ENCODE data around the gene SMC1B. TPM values are rescaled to one million over a fixed set of nuclear protein-coding genes. Genes with fewer than 3 reads are reported as not detected.

SMC1B gene
- total RNA-seq, 1 experiment from 2014 or later: not detected

DNA sequence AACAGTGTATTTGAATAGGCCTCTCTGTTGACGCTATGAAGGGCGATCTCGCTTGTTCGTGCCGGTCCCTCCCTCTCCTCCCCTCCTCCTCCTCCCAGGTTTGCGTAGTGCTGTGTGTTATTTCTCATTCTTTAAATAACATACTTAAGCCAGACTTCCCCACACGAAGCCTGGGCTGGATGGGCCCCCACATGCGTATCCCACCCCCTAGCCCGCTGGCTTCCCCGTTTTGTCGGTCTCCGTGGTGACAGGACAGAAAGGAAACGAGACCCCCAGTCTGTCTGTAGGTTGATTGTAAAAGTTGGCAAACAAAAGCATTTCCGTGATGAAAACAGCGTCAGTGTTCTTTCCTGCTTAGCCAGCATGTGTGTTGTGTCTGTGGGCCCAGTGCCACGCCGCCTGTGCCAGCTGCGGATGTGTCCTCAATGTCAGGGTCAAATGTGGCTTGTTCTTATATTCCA is 76.4 kb downstream of the SMC1B start:
- Mint-ChIP-seq H3K27me3 (ENCODE audit: unreplicated experiment) (no peaks in the 10 kb centered on the region), H3K4me3 (ENCODE audit: low read depth, unreplicated experiment) (no peak overlapping the region), H3K27ac (ENCODE audit: unreplicated experiment) (no peak overlapping the region), H3K9me3 (ENCODE audit: low read depth, unreplicated experiment) (no peaks in the 10 kb centered on the region), H3K4me1 (ENCODE audit: low read depth, unreplicated experiment) (no peaks in the 10 kb centered on the region), H3K36me3 (ENCODE audit: insufficient read depth, unreplicated experiment) (peaks cover 19% of the 10 kb centered on the region)
- intact Hi-C loops (cut with micrococcal nuclease; ENCODE audit: unreplicated experiment): no loop called here
- TF ChIP-seq, protein P1, sequence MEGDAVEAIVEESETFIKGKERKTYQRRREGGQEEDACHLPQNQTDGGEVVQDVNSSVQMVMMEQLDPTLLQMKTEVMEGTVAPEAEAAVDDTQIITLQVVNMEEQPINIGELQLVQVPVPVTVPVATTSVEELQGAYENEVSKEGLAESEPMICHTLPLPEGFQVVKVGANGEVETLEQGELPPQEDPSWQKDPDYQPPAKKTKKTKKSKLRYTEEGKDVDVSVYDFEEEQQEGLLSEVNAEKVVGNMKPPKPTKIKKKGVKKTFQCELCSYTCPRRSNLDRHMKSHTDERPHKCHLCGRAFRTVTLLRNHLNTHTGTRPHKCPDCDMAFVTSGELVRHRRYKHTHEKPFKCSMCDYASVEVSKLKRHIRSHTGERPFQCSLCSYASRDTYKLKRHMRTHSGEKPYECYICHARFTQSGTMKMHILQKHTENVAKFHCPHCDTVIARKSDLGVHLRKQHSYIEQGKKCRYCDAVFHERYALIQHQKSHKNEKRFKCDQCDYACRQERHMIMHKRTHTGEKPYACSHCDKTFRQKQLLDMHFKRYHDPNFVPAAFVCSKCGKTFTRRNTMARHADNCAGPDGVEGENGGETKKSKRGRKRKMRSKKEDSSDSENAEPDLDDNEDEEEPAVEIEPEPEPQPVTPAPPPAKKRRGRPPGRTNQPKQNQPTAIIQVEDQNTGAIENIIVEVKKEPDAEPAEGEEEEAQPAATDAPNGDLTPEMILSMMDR (IDR thresholded peaks at IDR 0.05; ENCODE audit: unreplicated experiment): no peak
- CTCF ChIA-PET: no interaction called here
- DNase-seq: no peak
- no TSS peak for BruUV-seq (replicated peaks)

DNA sequence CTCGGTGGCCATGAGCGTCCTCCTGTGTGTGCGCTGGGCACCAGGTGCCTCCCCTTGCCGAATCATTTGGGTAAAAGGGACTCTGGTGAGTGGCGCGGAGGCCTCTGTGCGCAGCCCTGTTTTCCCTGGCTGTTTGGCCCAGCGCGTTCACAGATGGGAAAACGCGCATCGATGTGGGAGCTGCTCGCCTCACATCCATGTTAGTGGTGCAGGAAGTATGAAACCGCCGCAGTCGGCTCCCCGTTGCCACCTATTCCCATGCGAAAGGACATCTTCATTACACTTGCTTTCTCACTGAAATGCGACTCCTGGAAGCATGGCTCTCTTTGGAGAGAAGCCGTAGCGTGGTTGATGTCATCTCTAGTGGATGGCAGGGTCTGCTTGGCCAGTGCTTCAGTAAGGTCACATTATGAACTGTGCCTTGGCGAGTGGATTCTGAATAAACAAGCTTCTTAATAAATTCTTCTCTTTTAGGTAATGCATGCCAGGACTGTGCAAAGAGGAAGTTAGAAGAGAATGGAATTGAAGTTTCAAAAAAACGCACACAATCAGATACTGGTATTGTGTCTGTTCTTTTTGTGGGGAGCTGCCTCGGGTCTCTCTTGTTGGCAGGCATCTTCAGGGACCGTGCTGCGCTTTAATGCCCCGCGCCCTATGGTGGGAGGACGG is 77.4 kb downstream of the SMC1B start:
- no peak overlapping the region for H3K4me3 Mint-ChIP-seq (ENCODE audit: low read depth, unreplicated experiment)
- intact Hi-C loops (cut with micrococcal nuclease; ENCODE audit: unreplicated experiment): no loop called here
- CTCF ChIA-PET: no interaction called here
- BruUV-seq (replicated peaks): no TSS peak
- DNase-seq: no peak
- H3K36me3 Mint-ChIP-seq (ENCODE audit: insufficient read depth, unreplicated experiment): peaks cover 19% of the 10 kb centered on the region
- no peaks in the 10 kb centered on the region for H3K4me1 Mint-ChIP-seq (ENCODE audit: low read depth, unreplicated experiment)
- H3K27me3 Mint-ChIP-seq (ENCODE audit: unreplicated experiment): no peaks in the 10 kb centered on the region
- no peak overlapping the region for H3K27ac Mint-ChIP-seq (ENCODE audit: unreplicated experiment)
- no peaks in the 10 kb centered on the region for H3K9me3 Mint-ChIP-seq (ENCODE audit: low read depth, unreplicated experiment)
- TF ChIP-seq, protein P1 (IDR thresholded peaks at IDR 0.05; ENCODE audit: unreplicated experiment): no peak

DNA sequence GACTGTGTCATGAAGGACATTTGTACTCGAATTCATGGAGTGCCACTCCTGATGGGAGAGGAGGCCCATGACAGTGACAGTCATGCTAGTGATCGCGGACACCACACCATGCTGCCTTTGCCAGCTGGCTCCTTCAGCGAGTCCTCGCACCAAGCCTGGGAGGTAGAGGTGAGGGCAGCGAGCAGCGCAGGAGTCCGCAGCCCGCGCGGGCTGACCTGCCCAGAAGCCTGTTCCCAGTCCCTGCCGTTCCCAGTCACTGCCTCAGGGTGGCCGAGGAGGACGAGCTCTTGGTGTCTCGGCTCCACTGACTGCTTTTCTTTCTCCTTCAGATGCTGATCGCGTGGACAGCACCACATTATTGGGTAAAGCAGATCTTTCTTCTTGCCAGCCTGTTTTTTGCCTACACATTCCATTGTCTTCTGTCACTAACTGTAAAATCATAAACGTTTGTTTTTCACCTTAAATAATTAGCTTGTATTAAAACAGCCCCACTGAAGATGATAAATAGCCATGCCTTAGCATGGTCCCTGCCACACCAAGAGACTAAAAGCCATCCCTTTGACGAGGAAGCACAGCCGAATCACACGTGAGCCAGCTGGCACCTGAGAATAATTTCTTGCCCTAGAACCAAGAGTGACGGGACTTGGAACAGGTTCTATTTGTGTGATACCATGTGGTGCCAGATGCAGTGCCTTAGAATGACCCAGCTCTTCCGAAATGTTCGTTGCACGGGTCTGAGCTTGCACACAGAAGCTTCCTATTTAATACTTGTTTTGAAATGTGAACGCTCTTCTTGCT is 78.2 kb downstream of the SMC1B start:
- no peak overlapping the region for H3K27ac Mint-ChIP-seq (ENCODE audit: unreplicated experiment)
- no peaks in the 10 kb centered on the region for H3K27me3 Mint-ChIP-seq (ENCODE audit: unreplicated experiment)
- peaks cover 16% of the 10 kb centered on the region for H3K36me3 Mint-ChIP-seq (ENCODE audit: insufficient read depth, unreplicated experiment)
- CTCF ChIA-PET: interaction anchor here (0.8 kb wide), 1 partner anchor 38 kb away, joined by 3 read pairs; no protein-coding TSS in a partner anchor
- intact Hi-C loops (cut with micrococcal nuclease; ENCODE audit: unreplicated experiment): no loop called here
- no peak for DNase-seq
- TF ChIP-seq, protein P1 (IDR thresholded peaks at IDR 0.05; ENCODE audit: unreplicated experiment): no peak
- H3K9me3 Mint-ChIP-seq (ENCODE audit: low read depth, unreplicated experiment): no peaks in the 10 kb centered on the region
- H3K4me1 Mint-ChIP-seq (ENCODE audit: low read depth, unreplicated experiment): no peaks in the 10 kb centered on the region
- BruUV-seq (replicated peaks): no TSS peak
- H3K4me3 Mint-ChIP-seq (ENCODE audit: low read depth, unreplicated experiment): no peak overlapping the region

DNA sequence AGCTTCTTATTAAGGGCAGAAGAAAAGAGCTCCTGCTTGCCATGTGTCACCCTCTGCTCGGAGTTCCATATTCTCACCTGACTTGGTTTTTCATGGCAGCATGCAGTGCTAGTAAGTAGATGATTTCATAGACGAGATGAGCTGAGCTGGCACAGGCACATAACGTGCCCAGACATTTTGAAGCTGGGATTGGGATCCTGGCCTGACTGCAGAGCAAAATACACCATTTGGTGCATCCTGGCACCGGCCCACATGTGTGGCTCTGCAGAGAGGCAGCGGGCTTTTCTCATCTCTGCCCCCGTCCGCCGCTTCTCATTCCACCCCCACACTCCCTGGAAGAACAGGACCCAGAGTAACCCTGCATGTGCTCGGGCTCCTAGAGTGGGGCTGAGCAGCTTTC is 78.9 kb downstream of the SMC1B start:
- Mint-ChIP-seq H3K27ac (ENCODE audit: unreplicated experiment) (no peak overlapping the region), H3K36me3 (ENCODE audit: insufficient read depth, unreplicated experiment) (peaks cover 16% of the 10 kb centered on the region), H3K9me3 (ENCODE audit: low read depth, unreplicated experiment) (no peaks in the 10 kb centered on the region), H3K4me1 (ENCODE audit: low read depth, unreplicated experiment) (no peaks in the 10 kb centered on the region), H3K4me3 (ENCODE audit: low read depth, unreplicated experiment) (no peak overlapping the region), H3K27me3 (ENCODE audit: unreplicated experiment) (no peaks in the 10 kb centered on the region)
- DNase-seq: no peak
- CTCF ChIA-PET: no interaction called here
- TF ChIP-seq, protein P1 (IDR thresholded peaks at IDR 0.05; ENCODE audit: unreplicated experiment): no peak
- BruUV-seq (replicated peaks): no TSS peak
- intact Hi-C loops (cut with micrococcal nuclease; ENCODE audit: unreplicated experiment): no loop called here
